Left lung (tissue), 10 donors: ENCODE results near the gene STRN3. TPM values are rescaled to one million over a fixed set of nuclear protein-coding genes. Genes with fewer than 3 reads are reported as not detected.

Experiments used
- ATAC-seq: fragments of 200-7000 bp; cut with Tn5 transposase; one replicate; pipeline ENCODE4 v1.9.1; 2020; ENCODE audit warnings: moderate library complexity
- DNase-seq, 4 donors: peaks; one replicate each; pipeline ENCODE4 v3.0.0-alpha.2; 2013 to 2020
- H3K27ac ChIP-seq, 2 donors: fragments of 200-600 bp; sonication (generic) in 1 of 2; one replicate each; pipeline versions ENCODE4 v1.5.0 to v1.8.0; 2020 to 2021
- H3K27me3 ChIP-seq, 2 donors: fragments of 200-600 bp; sonication (generic) in 1 of 2; one replicate each; pipeline versions ENCODE4 v1.5.0 to v1.8.0; 2020 to 2021
- H3K36me3 ChIP-seq, 2 donors: fragments of 200-600 bp; sonication (generic) in 1 of 2; one replicate each; pipeline versions ENCODE4 v1.5.0 to v1.8.0; 2020 to 2021
- H3K4me1 ChIP-seq, 2 donors: fragments of 200-600 bp; one replicate each; pipeline ENCODE4 v1.8.0; 2021
- H3K4me3 ChIP-seq, 2 donors: fragments of 200-600 bp; sonication (generic) in 1 of 2; one replicate each; pipeline versions ENCODE4 v1.5.0 to v1.8.0; 2020 to 2021; ENCODE audit warnings: mild to moderate bottlenecking in 1 of 2
- H3K9me3 ChIP-seq, 2 donors: fragments of 200-600 bp; sonication (generic) in 1 of 2; one replicate each; pipeline versions ENCODE4 v1.5.0 to v1.8.0; 2020 to 2021
- CTCF ChIP-seq, 2 donors: fragments of 200-600 bp; sonication (generic) in 1 of 2; IDR thresholded peaks; one replicate each; pipeline versions ENCODE4 v1.5.0 to v1.8.0; 2021; ENCODE audit warnings: antibody characterized with exemption in 2 of 2
- intact Hi-C, 2 donors: fragments of 100-400 bp; cut with DNase I; formaldehyde crosslinking; loops; one replicate each; pipeline versions ENCODE4 v1.11.2 to v1.14.2; 2022
- polyA plus RNA-seq, 6 donors: library from polyadenylated mRNA; unstranded; fragments of 120-200 nt; gene quantifications; one replicate each; pipeline ENCODE4 v1.2.1, GENCODE V29; 2013; ENCODE audit not compliant: insufficient read length in 6 of 6
- total RNA-seq, 2 donors: library from RNA; stranded (reverse); fragmentation: NEBNext Ultra II Directional; extraction: Animal tissue kit (Norgen Biotek cat#: 25700); gene quantifications; one replicate each; pipeline ENCODE4 v1.2.1, GENCODE V29; 2021
- donor health status: DM: no; HTN: yes; CAD: no.
- donor health status: DM: no; HTN: no; CAD: no.

STRN3 gene
- total and polyA plus RNA-seq, 8 donors, result 31.7 to 54.7 (median 46.5) TPM

- Histone ChIP-seq H3K36me3 (peaks cover 0 to 20% of the 10 kb centered on the region in 2 donors), H3K9me3 (no peaks in the 10 kb centered on the region), H3K4me1 (no peaks in the 10 kb centered on the region), H3K27ac (no peak overlapping the region), H3K4me3 (no peak overlapping the region), H3K27me3 (no peaks in the 10 kb centered on the region)
- ATAC-seq (no peak), DNase-seq (no peak)
- no peak for TF ChIP-seq CTCF (IDR thresholded peaks at IDR 0.05)
- intact Hi-C loops, result no loop called here
These were observed 131.2 kb downstream of the STRN3 start for GRCh38 chr14:30894923-30895515.

- Histone ChIP-seq H3K4me3 (no peak overlapping the region), H3K27me3 (no peaks in the 10 kb centered on the region), H3K27ac (no peak overlapping the region), H3K36me3 (peaks cover 0 to 20% of the 10 kb centered on the region in 2 donors), H3K4me1 (no peaks in the 10 kb centered on the region), H3K9me3 (no peaks in the 10 kb centered on the region)
- DNase-seq (no peak), ATAC-seq (no peak)
- no peak for TF ChIP-seq CTCF (IDR thresholded peaks at IDR 0.05)
- intact Hi-C loops, result no loop called here
These were observed 132.4 kb downstream of the STRN3 start for GRCh38 chr14:30893819-30894218.

GRCh38 chr14:30889244-30889594 is 137.0 kb downstream of the STRN3 start:
- no peak for DNase-seq

GRCh38 chr14:30888480-30889243 is 137.5 kb downstream of the STRN3 start:
- no peaks in the 10 kb centered on the region for H3K4me1 ChIP-seq
- TF ChIP-seq CTCF (IDR thresholded peaks at IDR 0.05), result no peak
- ATAC-seq (no peak), DNase-seq (no peak)
- H3K9me3 ChIP-seq, result no peaks in the 10 kb centered on the region
- H3K4me3 ChIP-seq, result no peak overlapping the region
- H3K27ac ChIP-seq, result no peak overlapping the region
- no peaks in the 10 kb centered on the region for H3K27me3 ChIP-seq
- H3K36me3 ChIP-seq, result no peaks in the 10 kb centered on the region
- intact Hi-C loops, result no loop called here

More at GRCh38 chr14:30889244-30889594, 137.0 kb downstream of the STRN3 start:
- no peak for TF ChIP-seq CTCF (IDR thresholded peaks at IDR 0.05)
- Histone ChIP-seq H3K9me3 (no peaks in the 10 kb centered on the region), H3K27me3 (no peaks in the 10 kb centered on the region), H3K27ac (no peak overlapping the region), H3K4me3 (no peak overlapping the region), H3K4me1 (no peaks in the 10 kb centered on the region), H3K36me3 (peaks cover 0 to 1% of the 10 kb centered on the region in 2 donors)
- intact Hi-C loops, result no loop called here
- no peak for ATAC-seq

- peak in 1 of 4 donors; percentile 46 for DNase-seq
- no peak overlapping the region for H3K27ac ChIP-seq
- ATAC-seq, result no peak
- intact Hi-C loops, result no loop called here
- H3K9me3 ChIP-seq, result no peaks in the 10 kb centered on the region
- H3K36me3 ChIP-seq, result no peaks in the 10 kb centered on the region
- no peaks in the 10 kb centered on the region for H3K4me1 ChIP-seq
- no peak for TF ChIP-seq CTCF (IDR thresholded peaks at IDR 0.05)
- no peak overlapping the region for H3K4me3 ChIP-seq
- H3K27me3 ChIP-seq, result no peaks in the 10 kb centered on the region
These were observed 140.1 kb downstream of the STRN3 start for GRCh38 chr14:30885840-30886740.
